SK-N-MC (cell line): Measurements from ENCODE around the gene GRIA1.

Source experiments
- EZH2 ChIP-seq: fragments of 200-600 bp; sonication (generic); IDR thresholded peaks from one replicate; pipeline ENCODE4 v1.6.1; 2017; ENCODE audit warnings: antibody characterized with exemption
- POLR2AphosphoS5 ChIP-seq: IDR thresholded peaks from 2 replicates; pipeline ENCODE4 v1.6.1; 2012; ENCODE audit warnings: mild to moderate bottlenecking, low read depth, low read length, borderline replicate concordance

GRCh38 chr5:153461341-153461740, 29.1 kb upstream of the GRIA1 start:
- no peak for TF ChIP-seq EZH2
- TF ChIP-seq POLR2AphosphoS5: no peak
